HEK293T (cell line): ENCODE data around the gene TMC8.

Experiments used
- ARNT ChIP-seq: fragments of 450-650 bp; IDR thresholded peaks from 2 replicates; pipeline ENCODE4 v1.6.1; 2017; ENCODE audit warnings: mild to moderate bottlenecking
- BHLHE40 ChIP-seq: fragments of 450-650 bp; IDR thresholded peaks from 2 replicates; pipeline ENCODE4 v1.6.1; 2016; ENCODE audit warnings: mild to moderate bottlenecking, moderate library complexity, borderline replicate concordance
- CTBP1 ChIP-seq: fragments of 450-650 bp; IDR thresholded peaks from 2 replicates; pipeline ENCODE4 v1.6.1; 2016; ENCODE audit warnings: borderline replicate concordance
- ELF4 ChIP-seq: fragments of 450-650 bp; IDR thresholded peaks from 2 replicates; pipeline ENCODE4 v1.6.1; 2017; ENCODE audit warnings: antibody characterized with exemption
- FOXA1 ChIP-seq: fragments of 450-650 bp; IDR thresholded peaks from 2 replicates; pipeline ENCODE4 v1.6.1; 2016; ENCODE audit warnings: mild to moderate bottlenecking
- FOXM1 ChIP-seq: fragments of 450-650 bp; IDR thresholded peaks from 2 replicates; pipeline ENCODE4 v1.6.1; 2017; ENCODE audit warnings: mild to moderate bottlenecking, borderline replicate concordance
- LEF1 ChIP-seq: fragments of 450-650 bp; IDR thresholded peaks from 2 replicates; pipeline ENCODE4 v1.6.1; 2017; ENCODE audit warnings: mild to moderate bottlenecking, borderline replicate concordance
- NFRKB ChIP-seq: fragments of 450-650 bp; IDR thresholded peaks from 2 replicates; pipeline ENCODE4 v1.6.1; 2016; ENCODE audit warnings: mild to moderate bottlenecking, moderate library complexity
- PKNOX1 ChIP-seq: fragments of 450-650 bp; IDR thresholded peaks from 2 replicates; pipeline ENCODE4 v1.6.1; 2016
- SP1 ChIP-seq: fragments of 450-650 bp; IDR thresholded peaks from 2 replicates; pipeline ENCODE4 v1.6.1; 2017
- TARDBP ChIP-seq: fragments of 450-650 bp; IDR thresholded peaks from 2 replicates; pipeline ENCODE4 v1.6.1; 2016
- ZNF384 ChIP-seq: fragments of 450-650 bp; IDR thresholded peaks from 2 replicates; pipeline ENCODE4 v1.6.1; 2016

DNA sequence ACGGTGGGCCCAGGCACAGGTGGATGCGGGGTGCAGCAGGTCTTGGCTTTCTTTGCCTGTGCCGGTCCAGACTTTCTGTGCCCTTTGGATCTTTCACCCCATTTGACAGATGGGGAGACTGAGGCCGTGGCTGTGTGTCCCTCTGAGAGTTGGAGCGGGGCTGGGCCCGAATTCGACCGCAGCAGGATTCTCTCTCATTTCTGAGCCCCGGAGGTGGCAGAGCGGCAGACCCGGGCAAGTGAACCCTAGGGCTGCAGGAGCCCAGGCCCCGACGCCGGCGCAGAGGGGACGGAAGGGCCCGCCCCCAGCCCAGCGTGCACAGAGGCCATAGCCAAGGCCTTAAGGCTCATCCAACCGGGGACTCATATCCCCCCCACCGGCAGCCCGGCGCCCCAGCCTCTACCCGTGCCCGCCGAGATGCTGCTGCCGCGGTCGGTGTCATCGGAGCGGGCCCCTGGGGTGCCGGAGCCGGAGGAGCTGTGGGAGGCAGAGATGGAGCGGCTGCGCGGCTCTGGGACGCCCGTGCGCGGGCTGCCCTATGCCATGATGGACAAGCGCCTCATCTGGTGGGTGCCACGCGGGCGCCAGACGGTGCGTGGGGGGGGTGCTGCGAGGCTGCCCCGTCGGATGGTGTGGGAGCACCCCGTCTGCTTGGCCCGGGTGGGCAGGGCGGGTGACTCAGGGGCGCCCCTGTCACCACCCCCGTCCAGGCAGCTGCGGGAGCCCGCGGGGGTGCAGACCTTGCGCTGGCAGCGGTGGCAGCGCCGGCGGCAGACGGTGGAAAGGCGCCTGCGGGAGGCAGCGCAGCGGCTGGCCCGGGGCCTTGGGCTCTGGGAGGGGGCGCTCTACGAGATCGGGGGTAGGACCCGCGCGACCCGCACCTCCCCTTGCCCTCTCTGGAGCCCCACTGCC lies 857 bp downstream of the TMC8 start:
- TF ChIP-seq CTBP1 (no peak), SP1 (no peak), FOXA1 (no peak), FOXM1 (no peak), ARNT (no peak), TARDBP (no peak), LEF1 (no peak), PKNOX1 (no peak), BHLHE40 (no peak), ELF4 (no peak), NFRKB (no peak), ZNF384 (no peak)
